Hepatocyte (in vitro differentiated cells): ENCODE data around the gene CCL20. TPM values are rescaled to one million over a fixed set of nuclear protein-coding genes. Genes with fewer than 3 reads are reported as not detected.

Experiments
- DNase-seq: peaks from one replicate; pipeline ENCODE4 v3.0.0-alpha.2; 2016; ENCODE audit warnings: low spot score
- H2AFZ ChIP-seq: fragments of 200-600 bp; sonication (generic); 2 replicates; pipeline ENCODE4 v1.6.0; 2016; ENCODE audit warnings: antibody characterized with exemption, mild to moderate bottlenecking
- H3K27ac ChIP-seq: fragments of 200-600 bp; sonication (generic); 2 replicates; pipeline ENCODE4 v1.5.1; 2016; ENCODE audit warnings: mild to moderate bottlenecking
- H3K27me3 ChIP-seq: fragments of 200-600 bp; sonication (generic); 2 replicates; pipeline ENCODE4 v1.6.1; 2016
- H3K36me3 ChIP-seq: fragments of 200-600 bp; sonication (generic); replicated peaks from 2 replicates; pipeline ENCODE4 v1.5.1; 2016; ENCODE audit warnings: low read depth; ENCODE audit not compliant: insufficient read depth
- H3K4me1 ChIP-seq: fragments of 200-600 bp; sonication (generic); 2 replicates; pipeline ENCODE4 v1.5.1; 2016; ENCODE audit warnings: mild to moderate bottlenecking, moderate library complexity; ENCODE audit not compliant: insufficient read depth
- H3K4me2 ChIP-seq: fragments of 200-600 bp; sonication (generic); 2 replicates; pipeline ENCODE4 v1.6.0; 2016
- H3K4me3 ChIP-seq: fragments of 200-600 bp; sonication (generic); 2 replicates; pipeline ENCODE4 v1.5.1; 2016; ENCODE audit warnings: mild to moderate bottlenecking
- H3K79me2 ChIP-seq: fragments of 200-600 bp; sonication (generic); 2 replicates; pipeline ENCODE4 v1.6.0; 2017; ENCODE audit warnings: mild to moderate bottlenecking
- H3K9me2 ChIP-seq: fragments of 200-600 bp; sonication (generic); replicated peaks from 2 replicates; pipeline ENCODE4 v1.6.0; 2017; ENCODE audit warnings: mild to moderate bottlenecking; ENCODE audit not compliant: insufficient read depth
- H3K9me3 ChIP-seq: fragments of 200-600 bp; sonication (generic); 2 replicates; pipeline ENCODE4 v1.5.1; 2016; ENCODE audit warnings: low read depth, mild to moderate bottlenecking
- H4K20me1 ChIP-seq: fragments of 200-600 bp; sonication (generic); 2 replicates; pipeline ENCODE4 v1.6.0; 2016; ENCODE audit warnings: mild to moderate bottlenecking; ENCODE audit not compliant: insufficient read depth, poor library complexity, severe bottlenecking
- CTCF ChIP-seq: fragments of 200-600 bp; sonication (generic); IDR thresholded peaks from 2 replicates; pipeline ENCODE4 v1.5.1; 2016; ENCODE audit warnings: antibody characterized with exemption, mild to moderate bottlenecking; ENCODE audit not compliant: poor library complexity
- EZH2 ChIP-seq: fragments of 200-600 bp; sonication (generic); IDR thresholded peaks from 2 replicates; pipeline ENCODE4 v1.6.1; 2016; ENCODE audit warnings: antibody characterized with exemption, mild to moderate bottlenecking, borderline replicate concordance
- EZH2phosphoT487 ChIP-seq: fragments of 200-600 bp; sonication (generic); IDR thresholded peaks from one replicate; pipeline ENCODE4 v1.6.1; 2018; ENCODE audit warnings: antibody characterized with exemption, mild to moderate bottlenecking, low read depth, moderate library complexity; ENCODE audit not compliant: unreplicated experiment, severe bottlenecking
- WGBS: methylation state at CpG from one replicate; pipeline ENCODE4 v1.1.6; 2016; ENCODE audit warnings: low lambda C conversion rate; ENCODE audit errors: missing lambda C conversion rate; 5-methylcytosine and 5-hydroxymethylcytosine counted together
- polyA plus RNA-seq: library from polyadenylated mRNA; unstranded; fragments of >200 nt; fragmentation: Nextera tagmentation; extraction: Ambion mirVana; gene quantifications from 2 replicates; pipeline ENCODE4 v1.2.1, GENCODE V29; 2016
- total RNA-seq: library from RNA; depleted of rRNA; stranded (reverse); fragments of >200 nt; gene quantifications from 2 replicates; pipeline ENCODE4 v1.2.3, GENCODE V29; 2014

The CCL20 gene
- total and polyA plus RNA-seq, 2 experiments from 2014 or later: 80.0 to 112 TPM

GRCh38 chr2:227821043-227821942 is 7.7 kb downstream of the CCL20 start:
- Histone ChIP-seq H3K4me1 (peaks cover 4% of the 10 kb centered on the region), H2AFZ (no peak overlapping the region), H3K27ac (no peak overlapping the region)

GRCh38 chr2:227822416-227823003 is 8.9 kb downstream of the CCL20 start:
- no peak overlapping the region for H2AFZ ChIP-seq
- H3K9me3 ChIP-seq: no peaks in the 10 kb centered on the region
- H3K4me3 ChIP-seq: no peak overlapping the region
- H3K4me2 ChIP-seq: no peak overlapping the region
- H3K27me3 ChIP-seq: no peaks in the 10 kb centered on the region
- no peaks in the 10 kb centered on the region for H3K79me2 ChIP-seq
- no peak for DNase-seq
- H3K36me3 ChIP-seq: no peaks in the 10 kb centered on the region
- peaks cover 4% of the 10 kb centered on the region for H3K4me1 ChIP-seq
- TF ChIP-seq CTCF: no peak
- no peak for TF ChIP-seq EZH2
- TF ChIP-seq EZH2phosphoT487: no peak
- H3K9me2 ChIP-seq: no peaks in the 10 kb centered on the region
- H3K27ac ChIP-seq: no peak overlapping the region
- 87% methylated on average over 2 of the region's 2 CpGs for WGBS
- no peaks in the 10 kb centered on the region for H4K20me1 ChIP-seq

More at GRCh38 chr2:227821043-227821942, 7.7 kb downstream of the CCL20 start:
- Histone ChIP-seq H3K27me3 (no peaks in the 10 kb centered on the region), H4K20me1 (no peaks in the 10 kb centered on the region), H3K4me3 (no peak overlapping the region), H3K36me3 (no peaks in the 10 kb centered on the region), H3K9me3 (no peaks in the 10 kb centered on the region), H3K79me2 (no peaks in the 10 kb centered on the region), H3K9me2 (no peaks in the 10 kb centered on the region), H3K4me2 (no peak overlapping the region)
- peak; percentile 47 for DNase-seq
- no peak for TF ChIP-seq EZH2phosphoT487
- TF ChIP-seq CTCF: no peak
- TF ChIP-seq EZH2: no peak
- 90% methylated on average over 4 of the region's 4 CpGs for WGBS

- peaks cover 4% of the 10 kb centered on the region for H3K4me1 ChIP-seq
- no peaks in the 10 kb centered on the region for H3K36me3 ChIP-seq
- no peak overlapping the region for H3K27ac ChIP-seq
- no peaks in the 10 kb centered on the region for H3K79me2 ChIP-seq
- 93% methylated on average over 2 of the region's 2 CpGs for WGBS
- no peaks in the 10 kb centered on the region for H4K20me1 ChIP-seq
- TF ChIP-seq CTCF: no peak
- TF ChIP-seq EZH2: no peak
- no peak for TF ChIP-seq EZH2phosphoT487
- no peaks in the 10 kb centered on the region for H3K9me3 ChIP-seq
- H2AFZ ChIP-seq: no peak overlapping the region
- no peak overlapping the region for H3K4me3 ChIP-seq
- no peak overlapping the region for H3K4me2 ChIP-seq
- H3K9me2 ChIP-seq: no peaks in the 10 kb centered on the region
- no peaks in the 10 kb centered on the region for H3K27me3 ChIP-seq
- DNase-seq: no peak
Measured at GRCh38 chr2:227823922-227824321, 10.3 kb downstream of the CCL20 start.
